Colonic mucosa (tissue), 4 donors: ENCODE data around the gene TMEM176A. TPM values are rescaled to one million over a fixed set of nuclear protein-coding genes. Genes with fewer than 3 reads are reported as not detected.

Experiments
- DNase-seq: peaks from one replicate; pipeline ENCODE4 v3.0.0-alpha.2; 2020
- H3K27ac ChIP-seq: fragments of 200-600 bp; one replicate; pipeline ENCODE4 v1.8.0; 2021
- H3K27me3 ChIP-seq: fragments of 200-600 bp; one replicate; pipeline ENCODE4 v1.8.0; 2021
- H3K36me3 ChIP-seq: fragments of 200-600 bp; one replicate; pipeline ENCODE4 v1.8.0; 2021
- H3K4me1 ChIP-seq: fragments of 200-600 bp; one replicate; pipeline ENCODE4 v1.8.0; 2021; ENCODE audit warnings: mild to moderate bottlenecking
- H3K4me3 ChIP-seq: fragments of 200-600 bp; one replicate; pipeline ENCODE4 v1.8.0; 2021
- H3K9ac ChIP-seq, 2 donors: one replicate each; pipeline ENCODE4 v1.7.0; 2013; ENCODE audit warnings: control low read depth in 2 of 2, low read depth in 2 of 2, low read length in 2 of 2
- H3K9me3 ChIP-seq: fragments of 200-600 bp; one replicate; pipeline ENCODE4 v1.8.0; 2021
- intact Hi-C: fragments of 100-400 bp; cut with DNase I; formaldehyde crosslinking; loops from one replicate; pipeline ENCODE4 v1.14.1; 2022
- total RNA-seq, 2 donors: library from RNA; stranded (reverse); fragmentation: NEBNext Ultra II Directional in 1 of 2; extraction: Animal tissue kit (Norgen Biotek cat#: 25700) in 1 of 2; gene quantifications; one replicate each; pipeline ENCODE4 v1.2.1, GENCODE V29; 2021
- TF ChIP-seq, protein P1 (sequence below): fragments of 200-600 bp; IDR thresholded peaks from one replicate; pipeline ENCODE4 v1.8.0; 2022; ENCODE audit warnings: antibody characterized with exemption, mild to moderate bottlenecking
- donor health status: healthy.
- donor health status: DM: no; HTN: no; CAD: no.
- donor health status: DM: no; HTN: no; CAD: no.

The TMEM176A gene
- total RNA-seq, 2 donors from 2014 or later, result 130 to 170 TPM

DNA sequence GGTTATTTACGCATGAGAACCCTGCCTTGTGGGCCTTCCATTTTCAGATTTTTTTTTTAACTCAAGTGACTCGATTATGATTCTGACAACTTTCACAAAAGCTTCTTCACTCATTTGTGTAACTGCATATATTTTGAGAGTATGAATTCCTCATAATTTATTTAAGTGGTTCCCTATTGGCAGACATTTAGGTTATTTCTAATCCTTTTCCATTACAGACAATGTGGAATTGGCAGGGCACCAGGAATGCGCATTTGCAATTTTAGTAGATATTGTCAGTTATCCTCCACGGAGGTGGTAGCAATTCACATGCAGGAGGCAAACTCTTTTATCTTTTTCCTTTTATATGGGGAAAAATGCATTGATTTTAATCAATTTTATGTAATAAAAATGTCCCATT is 2.9 kb upstream of the TMEM176A start:
- peak overlapping the region; percentile 26 for H3K27ac ChIP-seq
- no peak for DNase-seq
- intact Hi-C loops, result no loop called here
- peaks cover 4% of the 10 kb centered on the region for H3K4me1 ChIP-seq
- TF ChIP-seq, protein P1, sequence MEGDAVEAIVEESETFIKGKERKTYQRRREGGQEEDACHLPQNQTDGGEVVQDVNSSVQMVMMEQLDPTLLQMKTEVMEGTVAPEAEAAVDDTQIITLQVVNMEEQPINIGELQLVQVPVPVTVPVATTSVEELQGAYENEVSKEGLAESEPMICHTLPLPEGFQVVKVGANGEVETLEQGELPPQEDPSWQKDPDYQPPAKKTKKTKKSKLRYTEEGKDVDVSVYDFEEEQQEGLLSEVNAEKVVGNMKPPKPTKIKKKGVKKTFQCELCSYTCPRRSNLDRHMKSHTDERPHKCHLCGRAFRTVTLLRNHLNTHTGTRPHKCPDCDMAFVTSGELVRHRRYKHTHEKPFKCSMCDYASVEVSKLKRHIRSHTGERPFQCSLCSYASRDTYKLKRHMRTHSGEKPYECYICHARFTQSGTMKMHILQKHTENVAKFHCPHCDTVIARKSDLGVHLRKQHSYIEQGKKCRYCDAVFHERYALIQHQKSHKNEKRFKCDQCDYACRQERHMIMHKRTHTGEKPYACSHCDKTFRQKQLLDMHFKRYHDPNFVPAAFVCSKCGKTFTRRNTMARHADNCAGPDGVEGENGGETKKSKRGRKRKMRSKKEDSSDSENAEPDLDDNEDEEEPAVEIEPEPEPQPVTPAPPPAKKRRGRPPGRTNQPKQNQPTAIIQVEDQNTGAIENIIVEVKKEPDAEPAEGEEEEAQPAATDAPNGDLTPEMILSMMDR, result no peak
- H3K9ac ChIP-seq, result no peak overlapping the region
- H3K36me3 ChIP-seq, result no peaks in the 10 kb centered on the region
- H3K4me3 ChIP-seq, result no peak overlapping the region
- no peaks in the 10 kb centered on the region for H3K9me3 ChIP-seq
- no peaks in the 10 kb centered on the region for H3K27me3 ChIP-seq

DNA sequence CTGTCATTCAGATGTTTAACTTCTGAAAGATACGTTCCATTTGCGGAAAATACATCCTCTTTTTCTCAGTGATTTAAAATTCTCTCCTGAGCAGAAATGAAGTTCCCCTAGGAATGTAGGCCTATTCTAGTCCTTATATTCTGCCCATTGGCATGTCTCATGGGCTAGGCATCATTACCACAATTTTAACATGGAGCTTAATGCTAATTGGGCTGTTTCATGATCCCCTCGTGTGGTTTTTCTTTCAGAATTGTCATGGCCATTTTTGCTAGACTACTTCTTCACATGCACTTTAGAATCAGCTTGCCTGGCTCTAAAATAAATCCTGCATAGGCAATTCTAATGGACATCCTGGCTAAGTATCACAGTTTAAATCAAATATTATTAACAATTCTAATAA is 1.4 kb upstream of the TMEM176A start:
- peak overlapping the region; percentile 91 for H3K27ac ChIP-seq
- peak overlapping the region; percentile 53 for H3K4me3 ChIP-seq
- no peaks in the 10 kb centered on the region for H3K36me3 ChIP-seq
- H3K4me1 ChIP-seq, result peaks cover 4% of the 10 kb centered on the region
- DNase-seq, result no peak
- peak overlapping the region; percentile 97 to 98 for H3K9ac ChIP-seq
- TF ChIP-seq, protein P1, result no peak
- H3K27me3 ChIP-seq, result no peaks in the 10 kb centered on the region
- intact Hi-C loops, result no loop called here
- no peaks in the 10 kb centered on the region for H3K9me3 ChIP-seq

DNA sequence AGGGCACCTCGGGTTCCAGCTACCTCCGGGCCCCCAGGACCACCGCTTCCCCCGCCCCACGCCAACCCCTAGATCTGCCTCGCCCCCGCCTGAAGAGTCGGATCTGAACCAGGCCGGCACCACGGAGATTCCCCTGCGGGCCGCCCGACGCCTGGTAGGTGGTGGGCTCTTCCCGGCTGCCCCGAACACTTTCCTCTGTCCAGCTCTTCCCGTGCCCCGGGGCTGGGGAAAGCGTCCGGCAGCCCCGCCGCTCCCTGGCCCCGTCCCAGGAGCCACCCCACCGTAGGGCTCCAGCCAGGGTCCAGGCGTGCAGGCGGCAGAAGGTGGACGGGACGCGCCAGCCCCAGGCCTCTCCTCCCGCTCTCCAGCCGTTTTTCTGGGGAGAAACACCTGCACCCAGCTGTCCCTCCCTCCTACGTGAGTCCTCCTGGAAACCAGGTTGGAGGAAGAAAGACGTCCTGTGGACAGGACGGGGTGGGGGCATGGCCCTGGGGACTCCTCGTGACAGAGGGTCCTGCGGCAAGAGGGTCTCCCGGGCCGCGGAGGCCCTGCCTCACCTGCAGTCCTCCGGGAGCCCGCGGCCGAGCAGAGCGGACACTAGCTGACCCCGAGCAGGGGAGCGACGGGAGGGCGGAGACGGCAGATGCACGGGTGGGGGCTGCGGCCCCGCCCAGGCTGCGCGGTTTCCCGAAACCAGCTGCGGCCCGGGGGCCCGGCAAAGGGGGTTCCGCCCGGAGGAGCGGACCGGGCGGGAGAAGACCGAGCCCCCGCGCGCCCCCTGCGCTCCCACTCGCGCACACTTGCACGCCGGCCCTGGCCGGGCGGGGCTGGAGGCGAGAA is 608 bp upstream of the TMEM176A start, which contains the start of gene TMEM176B:
TMEM176B (minus strand) TSS at position 624 of the 840 bp plus-strand sequence. CDS start 3,795 bp downstream, outside the sequence.
- Histone ChIP-seq H3K36me3 (no peaks in the 10 kb centered on the region), H3K4me1 (peaks cover 4% of the 10 kb centered on the region), H3K9me3 (no peaks in the 10 kb centered on the region), H3K9ac (peak within 1 kb of the TSS; percentile 97 to 98), H3K27me3 (no peaks in the 10 kb centered on the region), H3K4me3 (peak within 1 kb of the TSS; percentile 53), H3K27ac (peak within 1 kb of the TSS; percentile 91)
- TF ChIP-seq, protein P1, result no peak
- DNase-seq, result peak; percentile 78
- intact Hi-C loops, result no loop called here

DNA sequence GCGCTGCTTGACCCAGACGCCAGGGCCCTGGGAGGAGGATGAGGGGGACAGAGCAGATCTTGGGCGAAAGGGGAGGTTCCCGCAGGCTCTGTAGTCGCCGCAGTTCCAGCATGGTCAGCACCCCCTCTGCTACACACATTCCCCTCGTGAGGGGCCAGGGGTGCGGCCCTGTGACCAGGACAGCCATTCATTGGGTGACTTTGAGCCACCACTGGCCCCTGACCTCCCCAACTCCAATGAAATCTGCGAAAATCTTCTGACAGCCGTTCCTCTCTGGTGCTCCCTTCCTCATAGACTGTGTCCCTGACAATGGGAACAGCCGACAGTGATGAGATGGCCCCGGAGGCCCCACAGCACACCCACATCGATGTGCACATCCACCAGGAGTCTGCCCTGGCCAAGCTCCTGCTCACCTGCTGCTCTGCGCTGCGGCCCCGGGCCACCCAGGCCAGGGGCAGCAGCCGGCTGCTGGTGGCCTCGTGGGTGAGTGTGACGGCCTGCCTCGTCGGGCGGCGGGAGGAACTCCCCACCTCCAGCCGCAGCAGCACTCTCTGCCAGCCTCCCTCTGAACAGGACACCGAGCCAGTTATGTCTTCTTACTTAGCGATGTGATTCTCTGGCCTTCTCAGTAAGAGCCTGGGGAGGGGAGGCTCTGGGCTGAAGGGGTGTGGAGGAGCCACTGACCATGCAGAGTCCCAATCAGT is 825 bp downstream of the TMEM176A start:
- Histone ChIP-seq H3K9ac (peak overlapping the region; percentile 92 to 97), H3K9me3 (no peaks in the 10 kb centered on the region)

More for the DNA sequence above, 825 bp downstream of the TMEM176A start:
- no peak for DNase-seq
- H3K27ac ChIP-seq, result peak overlapping the region; percentile 91
- H3K4me1 ChIP-seq, result peaks cover 4% of the 10 kb centered on the region
- intact Hi-C loops, result no loop called here
- TF ChIP-seq, protein P1, result no peak
- no peaks in the 10 kb centered on the region for H3K36me3 ChIP-seq
- H3K4me3 ChIP-seq, result peak overlapping the region; percentile 53
- no peaks in the 10 kb centered on the region for H3K27me3 ChIP-seq
